ENCODE data around the gene NCKAP1. TPM values are rescaled to one million over a fixed set of nuclear protein-coding genes. Genes with fewer than 3 reads are reported as not detected.

The NCKAP1 gene
- total and polyA plus RNA-seq, 2 donors (not counting 3 experiments of a cell fraction or from before 2014, with no cell fraction given): 49.4 to 130 TPM

DNA sequence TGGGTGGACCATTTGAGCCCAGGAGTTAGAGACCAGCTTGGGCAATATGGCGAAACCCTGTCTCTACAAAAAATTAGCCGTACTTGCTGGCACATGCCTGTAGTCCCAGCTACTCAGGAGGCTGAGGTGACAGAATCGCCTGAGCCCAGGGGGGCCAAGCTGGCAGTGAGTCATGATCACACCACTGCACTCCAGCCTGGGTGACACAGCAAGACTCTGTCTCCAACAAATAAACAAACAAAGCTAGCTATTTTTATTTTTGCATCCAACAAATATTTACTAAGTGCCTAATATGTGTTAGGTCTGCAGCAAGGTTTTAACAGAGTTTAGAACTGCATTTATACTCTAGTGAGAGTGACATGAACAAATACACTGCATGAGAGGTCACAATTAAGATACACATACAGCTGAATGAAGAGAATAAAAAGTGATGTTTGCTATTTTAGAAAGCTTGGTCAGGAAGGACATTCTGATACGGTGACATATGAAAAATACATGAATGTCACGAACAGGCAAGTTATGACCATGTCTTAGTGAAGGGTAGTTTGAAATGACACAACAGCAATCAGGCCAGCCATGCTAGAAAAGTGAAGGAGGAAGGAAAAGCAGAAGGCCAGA, 88.6 kb downstream of the NCKAP1 start:
- Histone ChIP-seq H3K4me1 (ENCODE audit: control insufficient read depth, extremely low read depth, insufficient read depth, low read length) (peaks cover 19% of the 10 kb centered on the region), H3K4me2 (ENCODE audit: insufficient read depth, low read length) (no peak overlapping the region), H3K9me1 (replicated peaks; ENCODE audit: control insufficient read depth, extremely low read depth, insufficient read depth, low read length) (no peaks in the 10 kb centered on the region), H3K9me3 (replicated peaks; ENCODE audit: control insufficient read depth, insufficient read depth, low read length) (no peaks in the 10 kb centered on the region), H3K9ac (replicated peaks; ENCODE audit: extremely low read depth, insufficient read depth, low read length) (no peak overlapping the region), H2AFZ (ENCODE audit: low read depth, low read length) (no peak overlapping the region), H3K36me3 (ENCODE audit: control insufficient read depth in 2 of 2, extremely low read depth in 1 of 2, insufficient read depth in 2 of 2, low read length in 2 of 2) (peaks cover 0 to 4% of the 10 kb centered on the region in 2 experiments), H3K4me3 (replicated peaks in 1 of 3; ENCODE audit: insufficient read depth in 1 of 3, low read depth in 1 of 3, low read length in 3 of 3) (no peak overlapping the region), H3K27ac (ENCODE audit: insufficient read depth, low read depth, low read length) (no peak overlapping the region), H4K20me1 (replicated peaks; ENCODE audit: control insufficient read depth, extremely low read depth, insufficient read depth, low read length) (no peaks in the 10 kb centered on the region), H3K27me3 (ENCODE audit: control insufficient read depth in 2 of 2, insufficient read depth in 2 of 2, low read length in 2 of 2) (no peaks in the 10 kb centered on the region), H3K79me2 (ENCODE audit: control insufficient read depth, insufficient read depth, low read length) (peaks cover 4% of the 10 kb centered on the region)
- BruUV-seq (replicated peaks): no TSS peak
- FAIRE-seq (no peak), DNase-seq (ENCODE audit: low read depth, low spot score) (peak; percentile 11)
- ChIA-PET POLR2A (no interaction called here), CTCF (interaction anchor here (1.1 to 4.2 kb wide), 5 partner anchors 9 to 182 kb away, joined by 3 to 15 read pairs (median 5); no protein-coding TSS in a partner anchor)
- dilution Hi-C loops (cut with MboI; ENCODE audit: extremely low pct_ligation_motif_present, low sequenced_read_pairs): no loop called here
- TF ChIP-seq, protein P1, sequence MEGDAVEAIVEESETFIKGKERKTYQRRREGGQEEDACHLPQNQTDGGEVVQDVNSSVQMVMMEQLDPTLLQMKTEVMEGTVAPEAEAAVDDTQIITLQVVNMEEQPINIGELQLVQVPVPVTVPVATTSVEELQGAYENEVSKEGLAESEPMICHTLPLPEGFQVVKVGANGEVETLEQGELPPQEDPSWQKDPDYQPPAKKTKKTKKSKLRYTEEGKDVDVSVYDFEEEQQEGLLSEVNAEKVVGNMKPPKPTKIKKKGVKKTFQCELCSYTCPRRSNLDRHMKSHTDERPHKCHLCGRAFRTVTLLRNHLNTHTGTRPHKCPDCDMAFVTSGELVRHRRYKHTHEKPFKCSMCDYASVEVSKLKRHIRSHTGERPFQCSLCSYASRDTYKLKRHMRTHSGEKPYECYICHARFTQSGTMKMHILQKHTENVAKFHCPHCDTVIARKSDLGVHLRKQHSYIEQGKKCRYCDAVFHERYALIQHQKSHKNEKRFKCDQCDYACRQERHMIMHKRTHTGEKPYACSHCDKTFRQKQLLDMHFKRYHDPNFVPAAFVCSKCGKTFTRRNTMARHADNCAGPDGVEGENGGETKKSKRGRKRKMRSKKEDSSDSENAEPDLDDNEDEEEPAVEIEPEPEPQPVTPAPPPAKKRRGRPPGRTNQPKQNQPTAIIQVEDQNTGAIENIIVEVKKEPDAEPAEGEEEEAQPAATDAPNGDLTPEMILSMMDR (IDR thresholded peaks at IDR 0.05; ENCODE audit: extremely low read depth in 1 of 2, insufficient read depth in 1 of 2, low read depth in 1 of 2, low read length in 2 of 2): no peak
- TF ChIP-seq MYC (IDR thresholded peaks at IDR 0.05; ENCODE audit: low read depth, low read length) (no peak), EZH2 (IDR thresholded peaks at IDR 0.05; ENCODE audit: borderline replicate concordance, low read depth, low read length, severe bottlenecking) (no peak), JUN (IDR thresholded peaks at IDR 0.05; ENCODE audit: borderline replicate concordance, insufficient read depth, insufficient read length, low read depth) (no peak), MAX (IDR thresholded peaks at IDR 0.05; ENCODE audit: insufficient read depth, insufficient read length) (no peak)
- intact Hi-C loops (cut with micrococcal nuclease): no loop called here

All from endothelial cell of umbilical vein (primary cell).